Activated T-helper 2 cell treated with anti-CD3 and anti-CD28 coated beads, Interferon-gamma antibody, Interleukin-2, Interleukin-4, amounts not matched to agents 10 μg/mL and 5 μg/mL and 100 μg/mL, durations not matched to agents 14 hours and 24 hours and 36 hours (primary cell): ENCODE results near the gene NUP98. TPM values are rescaled to one million over a fixed set of nuclear protein-coding genes. Genes with fewer than 3 reads are reported as not detected.

Experiments
- DNase-seq: peaks from one replicate; pipeline ENCODE4 v3.0.0; 2021; ENCODE audit warnings: low spot score
- H3K27ac Mint-ChIP-seq: one replicate; pipeline ENCODE4 v1.8.0; 2021; ENCODE audit warnings: mixed read lengths
- H3K27me3 Mint-ChIP-seq: one replicate; pipeline ENCODE4 v1.8.0; 2021; ENCODE audit warnings: low read depth, mixed read lengths
- H3K36me3 Mint-ChIP-seq: one replicate; pipeline ENCODE4 v1.8.0; 2021; ENCODE audit warnings: low read depth, mixed read lengths
- H3K4me1 Mint-ChIP-seq: one replicate; pipeline ENCODE4 v1.8.0; 2021; ENCODE audit warnings: low read depth, mixed read lengths
- H3K4me3 Mint-ChIP-seq: one replicate; pipeline ENCODE4 v1.8.0; 2021; ENCODE audit warnings: low read depth, mild to moderate bottlenecking, moderate library complexity, mixed read lengths
- H3K9me3 Mint-ChIP-seq: one replicate; pipeline ENCODE4 v1.8.0; 2021; ENCODE audit warnings: mixed read lengths
- intact Hi-C: fragments of 100-400 bp; cut with micrococcal nuclease; formaldehyde crosslinking; loops from one replicate; pipeline ENCODE4 v1.15.1; 2023
- total RNA-seq: library from RNA; stranded (reverse); gene quantifications from 2 replicates; pipeline ENCODE4 v1.2.3, GENCODE V29; 2022

Gene NUP98
- total RNA-seq, 1 donor from 2014 or later, result 123 TPM

DNA sequence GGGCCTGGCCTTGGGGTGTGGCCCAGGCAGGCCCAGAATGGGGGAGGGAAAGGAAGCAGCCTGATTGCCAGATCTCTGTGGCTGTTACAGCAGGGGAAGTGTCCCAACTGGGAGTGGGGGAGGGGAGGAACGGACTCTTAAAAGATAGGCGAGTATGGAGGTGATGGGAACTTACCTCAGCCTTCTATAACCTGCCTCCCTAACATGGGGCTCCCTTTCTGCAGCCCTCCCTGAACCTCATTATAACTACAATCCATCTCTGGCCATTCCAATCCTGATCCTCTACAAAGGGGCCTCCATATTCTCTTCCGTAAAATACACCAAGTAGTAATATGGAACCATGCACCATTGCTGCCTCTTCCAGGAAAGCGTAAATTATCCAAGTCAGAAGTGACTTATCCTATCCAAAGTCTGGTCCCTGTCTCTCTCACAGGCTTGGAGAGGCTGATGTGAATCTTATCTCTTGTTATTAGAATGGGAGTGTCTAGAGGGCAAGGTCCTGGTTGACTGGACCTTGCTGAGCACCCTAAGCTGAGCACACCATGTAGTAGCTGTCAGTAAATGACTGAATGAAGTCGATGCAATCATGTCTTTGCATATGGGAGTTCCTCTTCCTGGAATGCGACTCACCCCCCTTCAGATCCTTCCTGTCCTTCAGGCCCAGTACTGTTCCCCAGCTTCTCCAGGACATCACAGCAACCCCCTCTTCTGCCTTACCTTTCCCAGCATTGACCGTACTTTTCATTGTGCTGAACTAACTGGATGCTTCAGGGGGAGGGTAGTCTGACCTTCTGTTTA, 37.5 kb upstream of the NUP98 start:
- intact Hi-C loops, result no loop called here
- peaks cover 84% of the 10 kb centered on the region for H3K36me3 Mint-ChIP-seq
- no peak for DNase-seq

GRCh38 chr11:3834349-3834663, 37.0 kb upstream of the NUP98 start:
- no peak for DNase-seq
- intact Hi-C loops, result no loop called here
- Mint-ChIP-seq H3K4me1 (peaks cover 80% of the 10 kb centered on the region), H3K27me3 (no peaks in the 10 kb centered on the region), H3K36me3 (peaks cover 84% of the 10 kb centered on the region), H3K4me3 (peak overlapping the region; percentile 41), H3K27ac (peak overlapping the region; percentile 69), H3K9me3 (no peaks in the 10 kb centered on the region)

More for the DNA sequence above, 37.5 kb upstream of the NUP98 start:
- Mint-ChIP-seq H3K9me3 (no peaks in the 10 kb centered on the region), H3K27ac (peak overlapping the region; percentile 62), H3K4me3 (peak overlapping the region; percentile 79), H3K27me3 (no peaks in the 10 kb centered on the region), H3K4me1 (peaks cover 82% of the 10 kb centered on the region)

DNA sequence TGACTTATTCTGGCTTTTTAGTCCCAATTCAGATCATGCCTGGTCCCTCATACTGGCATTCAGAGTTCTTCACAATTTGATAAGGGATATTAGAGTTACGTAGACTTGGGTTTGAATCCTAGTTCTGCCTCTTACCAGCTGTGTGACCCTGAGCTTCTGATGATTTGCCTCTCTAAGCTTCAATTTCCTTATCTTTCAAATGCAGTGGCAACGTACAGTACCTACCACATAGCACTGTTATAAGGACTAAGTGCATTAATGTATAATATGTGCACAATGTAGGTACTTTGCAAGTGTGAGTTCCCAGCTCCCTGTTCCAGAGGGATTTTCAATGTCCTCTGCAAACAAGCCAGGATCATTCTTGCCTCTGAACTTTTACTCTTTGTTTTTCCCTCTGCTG, 36.1 kb upstream of the NUP98 start:
- Mint-ChIP-seq H3K27me3 (no peaks in the 10 kb centered on the region), H3K4me3 (no peak overlapping the region), H3K4me1 (peaks cover 74% of the 10 kb centered on the region), H3K36me3 (peaks cover 79% of the 10 kb centered on the region), H3K9me3 (no peaks in the 10 kb centered on the region), H3K27ac (peak overlapping the region; percentile 69)
- no peak for DNase-seq
- intact Hi-C loops, result no loop called here

- intact Hi-C loops, result no loop called here
- Mint-ChIP-seq H3K27me3 (no peaks in the 10 kb centered on the region), H3K9me3 (no peaks in the 10 kb centered on the region), H3K36me3 (peaks cover 79% of the 10 kb centered on the region), H3K4me3 (no peak overlapping the region), H3K27ac (peak overlapping the region; percentile 29), H3K4me1 (peaks cover 72% of the 10 kb centered on the region)
- DNase-seq, result no peak
Measured at GRCh38 chr11:3832816-3833215, 35.5 kb upstream of the NUP98 start.

GRCh38 chr11:3831378-3832239, 34.3 kb upstream of the NUP98 start:
- H3K36me3 Mint-ChIP-seq, result peaks cover 82% of the 10 kb centered on the region
- intact Hi-C loops, result no loop called here
- no peaks in the 10 kb centered on the region for H3K27me3 Mint-ChIP-seq
- H3K4me1 Mint-ChIP-seq, result peaks cover 67% of the 10 kb centered on the region
- H3K27ac Mint-ChIP-seq, result peak overlapping the region; percentile 86
- DNase-seq, result no peak
- H3K4me3 Mint-ChIP-seq, result no peak overlapping the region
- H3K9me3 Mint-ChIP-seq, result no peaks in the 10 kb centered on the region

DNA sequence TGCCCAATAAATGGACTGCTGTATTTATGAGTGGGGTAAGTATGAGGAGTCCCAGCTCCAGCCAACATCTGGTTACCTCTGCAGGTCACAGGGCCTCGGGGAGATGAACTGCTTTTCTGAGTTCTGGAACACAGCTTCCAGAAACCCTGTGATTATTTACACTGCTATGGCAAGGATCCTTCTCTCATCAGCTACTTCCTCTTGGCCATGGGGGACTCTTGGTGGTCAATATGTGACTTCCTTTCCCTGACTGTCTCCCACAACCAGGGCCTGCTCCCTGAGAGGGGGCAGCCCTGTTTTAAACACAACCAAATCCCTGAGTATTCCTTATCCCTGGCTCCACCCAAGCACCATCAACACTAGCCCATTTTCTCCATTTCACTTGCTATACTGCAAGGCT, 33.4 kb upstream of the NUP98 start:
- H3K27ac Mint-ChIP-seq, result peak overlapping the region; percentile 86
- peaks cover 87% of the 10 kb centered on the region for H3K36me3 Mint-ChIP-seq
- no peak overlapping the region for H3K4me3 Mint-ChIP-seq
- intact Hi-C loops, result no loop called here
- H3K9me3 Mint-ChIP-seq, result no peaks in the 10 kb centered on the region
- no peak for DNase-seq
- no peaks in the 10 kb centered on the region for H3K27me3 Mint-ChIP-seq
- H3K4me1 Mint-ChIP-seq, result peaks cover 69% of the 10 kb centered on the region

GRCh38 chr11:3830088-3830487, 32.7 kb upstream of the NUP98 start:
- Mint-ChIP-seq H3K9me3 (no peaks in the 10 kb centered on the region), H3K4me3 (no peak overlapping the region)

GRCh38 chr11:3827434-3828186, 30.3 kb upstream of the NUP98 start:
- Mint-ChIP-seq H3K27me3 (no peaks in the 10 kb centered on the region), H3K36me3 (peaks cover 80% of the 10 kb centered on the region), H3K4me1 (peaks cover 50% of the 10 kb centered on the region), H3K9me3 (no peaks in the 10 kb centered on the region), H3K27ac (peak overlapping the region; percentile 14), H3K4me3 (no peak overlapping the region)
- intact Hi-C loops, result no loop called here
- no peak for DNase-seq

More at GRCh38 chr11:3830088-3830487, 32.7 kb upstream of the NUP98 start:
- intact Hi-C loops, result no loop called here
- Mint-ChIP-seq H3K36me3 (peaks cover 85% of the 10 kb centered on the region), H3K4me1 (peaks cover 65% of the 10 kb centered on the region), H3K27ac (peak overlapping the region; percentile 46), H3K27me3 (no peaks in the 10 kb centered on the region)
- no peak for DNase-seq

DNA sequence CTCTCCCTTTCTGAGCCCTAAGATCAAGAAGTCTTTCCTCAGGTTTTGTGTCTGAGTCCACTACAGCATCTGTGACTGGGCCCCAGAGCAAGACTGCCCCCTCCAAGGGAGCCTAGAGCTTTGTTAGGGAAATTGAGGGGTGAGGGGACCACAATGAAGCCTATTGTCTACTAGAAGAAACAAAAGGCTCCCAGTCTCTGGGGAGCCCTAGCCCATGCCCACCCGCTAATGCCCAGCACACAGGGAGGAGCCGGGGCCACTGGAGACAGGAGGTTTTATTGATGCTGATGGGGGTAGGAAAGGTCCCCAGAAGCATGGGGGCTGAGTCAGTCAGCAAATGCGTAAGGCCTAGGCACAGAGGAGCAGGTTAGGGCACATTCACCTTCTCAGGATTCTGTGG, 29.4 kb upstream of the NUP98 start:
- H3K27me3 Mint-ChIP-seq, result no peaks in the 10 kb centered on the region
- intact Hi-C loops, result no loop called here
- H3K36me3 Mint-ChIP-seq, result peaks cover 78% of the 10 kb centered on the region
- H3K4me1 Mint-ChIP-seq, result peaks cover 41% of the 10 kb centered on the region
- no peak overlapping the region for H3K4me3 Mint-ChIP-seq
- no peak overlapping the region for H3K27ac Mint-ChIP-seq
- no peaks in the 10 kb centered on the region for H3K9me3 Mint-ChIP-seq
- DNase-seq, result no peak

DNA sequence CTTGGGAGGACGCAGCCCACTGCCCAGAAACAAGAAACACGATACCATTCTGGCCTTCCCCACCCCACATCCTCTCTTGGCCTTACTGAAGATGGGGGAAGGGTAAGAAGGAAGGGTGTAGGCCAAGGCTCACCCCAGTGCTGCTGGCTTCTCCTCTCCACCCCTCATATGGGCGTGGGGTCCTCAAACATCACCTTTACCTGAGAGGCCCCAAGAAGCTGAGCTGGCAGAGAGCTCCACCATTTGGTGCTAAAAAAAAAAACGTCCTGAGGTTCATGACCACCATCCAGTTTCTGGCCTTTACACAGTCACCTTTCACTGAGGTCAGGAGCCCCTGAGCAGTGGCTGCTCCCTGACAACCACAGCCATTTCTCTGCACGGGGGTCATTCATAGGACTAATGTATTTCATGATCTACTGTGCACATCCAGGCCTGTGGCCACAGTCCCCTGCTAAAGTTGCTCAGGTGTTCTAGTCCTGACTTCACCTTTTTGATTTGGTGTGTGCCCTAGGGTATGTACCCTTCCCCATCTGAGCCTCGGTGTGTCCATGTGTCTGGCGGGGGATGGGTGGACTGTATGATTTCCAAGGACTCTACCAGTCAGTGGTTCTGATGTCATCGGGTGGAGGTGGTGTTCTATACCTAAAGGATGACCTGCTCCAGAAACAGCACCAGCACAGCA, 28.3 kb upstream of the NUP98 start:
- Mint-ChIP-seq H3K4me3 (no peak overlapping the region), H3K27ac (peak overlapping the region; percentile 53), H3K9me3 (no peaks in the 10 kb centered on the region), H3K4me1 (peaks cover 30% of the 10 kb centered on the region), H3K36me3 (peaks cover 66% of the 10 kb centered on the region), H3K27me3 (no peaks in the 10 kb centered on the region)
- DNase-seq, result no peak
- intact Hi-C loops, result no loop called here

- intact Hi-C loops, result loop anchor here (1.0 kb wide), 2 partner anchors 16 to 247 kb away; no protein-coding TSS in a partner anchor
Measured at GRCh38 chr11:3824714-3825472, 27.5 kb upstream of the NUP98 start.

More at GRCh38 chr11:3824714-3825472, 27.5 kb upstream of the NUP98 start:
- peak overlapping the region; percentile 48 for H3K27ac Mint-ChIP-seq
- no peaks in the 10 kb centered on the region for H3K27me3 Mint-ChIP-seq
- peak; percentile 67 for DNase-seq
- no peaks in the 10 kb centered on the region for H3K9me3 Mint-ChIP-seq
- no peak overlapping the region for H3K4me3 Mint-ChIP-seq
- H3K4me1 Mint-ChIP-seq, result peaks cover 24% of the 10 kb centered on the region
- H3K36me3 Mint-ChIP-seq, result peaks cover 59% of the 10 kb centered on the region
